Thoracic aorta (tissue), 2 donors: ENCODE measurements around the gene BCR. TPM values are rescaled to one million over a fixed set of nuclear protein-coding genes. Genes with fewer than 3 reads are reported as not detected.

Experiments used
- ATAC-seq: fragments of 150-250 bp; one replicate; pipeline ENCODE4 v1.8.0; 2017; ENCODE audit warnings: low read depth; ENCODE audit not compliant: insufficient number of reproducible peaks, low FRiP score
- DNase-seq: peaks from one replicate; pipeline ENCODE4 v3.0.0-alpha.2; 2020; ENCODE audit warnings: low spot score
- H3K27ac ChIP-seq, 2 donors: fragments of 200-600 bp; sonication (generic); 1 replicate in 1 of 2; 2 replicates in 1 of 2; pipeline ENCODE4 v1.5.1; 2016; ENCODE audit warnings: mild to moderate bottlenecking in 2 of 2, moderate library complexity in 2 of 2
- H3K27me3 ChIP-seq: fragments of 200-600 bp; sonication (generic); replicated peaks from 2 replicates; pipeline ENCODE4 v1.6.0; 2016; ENCODE audit warnings: mild to moderate bottlenecking; ENCODE audit not compliant: insufficient read depth
- H3K36me3 ChIP-seq: fragments of 200-600 bp; sonication (generic); one replicate; pipeline ENCODE4 v1.5.1; 2016
- H3K4me1 ChIP-seq, 2 donors: fragments of 200-600 bp; sonication (generic); 1 replicate in 1 of 2; 2 replicates in 1 of 2; pipeline versions ENCODE4 v1.5.1 to v1.6.0; 2016; ENCODE audit warnings: low read depth in 2 of 2, mild to moderate bottlenecking in 1 of 2; ENCODE audit not compliant: control insufficient read depth in 1 of 2
- H3K4me3 ChIP-seq: fragments of 200-600 bp; sonication (generic); 2 replicates; pipeline ENCODE4 v1.5.1; 2016; ENCODE audit warnings: mild to moderate bottlenecking
- H3K9me3 ChIP-seq: fragments of 200-600 bp; sonication (generic); 2 replicates; pipeline ENCODE4 v1.5.1; 2016
- CTCF ChIP-seq: fragments of 200-600 bp; sonication (generic); IDR thresholded peaks from one replicate; pipeline ENCODE4 v1.5.1; 2019; ENCODE audit warnings: antibody characterized with exemption
- total RNA-seq, 2 donors: library from RNA; depleted of rRNA; stranded (reverse); fragments of >200 nt; gene quantifications; one replicate each; pipeline versions ENCODE4 v1.1.0 to v1.2.3, GENCODE V29; 2016

BCR gene
- total RNA-seq, 2 donors from 2014 or later = 73.2 to 232 TPM

GRCh38 chr22:23250056-23250784, 69.9 kb downstream of the BCR start:
- no peak overlapping the region for H3K27ac ChIP-seq
- peaks cover 3% of the 10 kb centered on the region for H3K36me3 ChIP-seq
- peaks cover 15 to 27% of the 10 kb centered on the region in 2 donors for H3K4me1 ChIP-seq
- no peak overlapping the region for H3K4me3 ChIP-seq
- ATAC-seq (no peak), DNase-seq (no peak)
- H3K27me3 ChIP-seq = no peaks in the 10 kb centered on the region
- no peak for TF ChIP-seq CTCF
- H3K9me3 ChIP-seq = no peaks in the 10 kb centered on the region

- Histone ChIP-seq H3K27ac (no peak overlapping the region), H3K27me3 (no peaks in the 10 kb centered on the region), H3K4me3 (no peak overlapping the region), H3K36me3 (peaks cover 3% of the 10 kb centered on the region), H3K4me1 (peaks cover 11 to 25% of the 10 kb centered on the region in 2 donors), H3K9me3 (no peaks in the 10 kb centered on the region)
- DNase-seq = no peak
- no peak for ATAC-seq
- no peak for TF ChIP-seq CTCF
Observed at GRCh38 chr22:23250785-23251363, 70.6 kb downstream of the BCR start.

- Histone ChIP-seq H3K4me3 (no peak overlapping the region), H3K27me3 (no peaks in the 10 kb centered on the region), H3K4me1 (peaks cover 15 to 28% of the 10 kb centered on the region in 2 donors), H3K36me3 (peaks cover 3% of the 10 kb centered on the region), H3K9me3 (no peaks in the 10 kb centered on the region), H3K27ac (no peak overlapping the region)
- no peak for TF ChIP-seq CTCF
- DNase-seq (no peak), ATAC-seq (no peak)
Observed at GRCh38 chr22:23251445-23252093, 71.3 kb downstream of the BCR start.

GRCh38 chr22:23253475-23254055, 73.3 kb downstream of the BCR start:
- Histone ChIP-seq H3K27me3 (no peaks in the 10 kb centered on the region), H3K27ac (no peak overlapping the region), H3K4me1 (peaks cover 28 to 35% of the 10 kb centered on the region in 2 donors), H3K9me3 (no peaks in the 10 kb centered on the region), H3K36me3 (peaks cover 3% of the 10 kb centered on the region), H3K4me3 (no peak overlapping the region)
- DNase-seq = no peak
- TF ChIP-seq CTCF = no peak
- no peak for ATAC-seq
